Muscle of back (tissue), 11 donors: ENCODE results near the gene SYNDIG1. TPM values are rescaled to one million over a fixed set of nuclear protein-coding genes. Genes with fewer than 3 reads are reported as not detected.
A peak's percentile ranks its signal among the peaks of the same experiment; 100 is the strongest.

Source experiments
- DNase-seq, 3 donors: peaks; one replicate each; pipeline versions ENCODE4 v3.0.0 to v3.0.0-alpha.2; 2013
- polyA plus RNA-seq, 10 donors: library from polyadenylated mRNA; unstranded; fragments of 120-200 nt; gene quantifications; one replicate each; pipeline ENCODE4 v1.2.1, GENCODE V29; 2013; ENCODE audit not compliant: insufficient read length in 10 of 10

Gene SYNDIG1
- polyA plus RNA-seq, 10 donors = 2.9 to 5.6 (median 3.6) TPM

- DNase-seq = no peak
Measured at GRCh38 chr20:24630486-24631172, 161.2 kb downstream of the SYNDIG1 start.

GRCh38 chr20:24631173-24631505 lies 161.7 kb downstream of the SYNDIG1 start:
- no peak for DNase-seq

- DNase-seq = no peak
Measured at GRCh38 chr20:24632581-24632980, 163.2 kb downstream of the SYNDIG1 start.

GRCh38 chr20:24633026-24633425 lies 163.6 kb downstream of the SYNDIG1 start:
- DNase-seq = no peak

GRCh38 chr20:24633521-24633920 lies 164.1 kb downstream of the SYNDIG1 start:
- no peak for DNase-seq

- peak in 1 of 3 donors; percentile 72 for DNase-seq
Measured at GRCh38 chr20:24634855-24635254, 165.4 kb downstream of the SYNDIG1 start.

- DNase-seq = no peak
Measured at GRCh38 chr20:24636626-24637025, 167.2 kb downstream of the SYNDIG1 start.

GRCh38 chr20:24637087-24637486 lies 167.7 kb downstream of the SYNDIG1 start:
- no peak for DNase-seq

- DNase-seq = no peak
Measured at GRCh38 chr20:24637941-24638340, 168.5 kb downstream of the SYNDIG1 start.

GRCh38 chr20:24638591-24639548 lies 169.4 kb downstream of the SYNDIG1 start:
- no peak for DNase-seq

- DNase-seq = no peak
Measured at GRCh38 chr20:24640276-24640675, 170.8 kb downstream of the SYNDIG1 start.

GRCh38 chr20:24640686-24641085 lies 171.3 kb downstream of the SYNDIG1 start:
- no peak for DNase-seq

GRCh38 chr20:24643731-24644626 lies 174.6 kb downstream of the SYNDIG1 start:
- DNase-seq = no peak

GRCh38 chr20:24646321-24646720 lies 176.9 kb downstream of the SYNDIG1 start:
- DNase-seq = no peak

- no peak for DNase-seq
Measured at GRCh38 chr20:24647713-24648112, 178.3 kb downstream of the SYNDIG1 start.

GRCh38 chr20:24648481-24648880 lies 179.1 kb downstream of the SYNDIG1 start:
- peak in 2 of 3 donors; percentile 42 to 70 for DNase-seq

- DNase-seq = no peak
Measured at GRCh38 chr20:24648919-24649318, 179.5 kb downstream of the SYNDIG1 start.

- no peak for DNase-seq
Measured at GRCh38 chr20:24649787-24650490, 180.5 kb downstream of the SYNDIG1 start.

GRCh38 chr20:24651171-24651975 lies 181.9 kb downstream of the SYNDIG1 start:
- peak in 1 of 3 donors; percentile 90 for DNase-seq

GRCh38 chr20:24651976-24652345 lies 182.5 kb downstream of the SYNDIG1 start:
- DNase-seq = no peak
